ENCODE results near the gene TRIM59.

DNA sequence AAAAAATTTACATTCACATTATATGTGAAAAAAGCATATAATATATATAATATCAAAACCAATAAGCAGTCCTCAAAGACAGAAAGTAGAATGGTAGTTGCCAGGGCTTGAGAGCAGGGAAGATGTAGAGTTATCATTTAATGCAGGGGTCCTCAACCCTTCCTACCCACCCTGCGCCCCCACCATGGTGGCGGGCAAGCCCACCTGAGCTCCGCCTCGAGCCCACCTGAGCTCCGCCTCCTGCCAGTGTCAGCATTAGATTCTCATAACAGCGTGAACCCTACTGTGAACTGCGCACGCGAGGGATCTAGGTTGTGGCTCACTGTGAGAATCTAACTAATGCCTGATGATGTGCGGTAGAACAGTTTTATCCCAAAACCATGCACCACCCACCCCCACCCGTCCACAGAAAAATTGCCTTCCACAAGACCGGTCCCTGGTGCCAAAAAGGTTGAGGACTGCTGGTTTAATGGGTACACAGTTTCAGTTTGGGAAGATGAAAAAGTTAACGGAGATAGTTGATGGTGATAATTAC lies 3.0 kb downstream of the TRIM59 start:
- TF ChIP-seq CTCF (IDR thresholded peaks at IDR 0.05) (no peak), POLR2A (IDR thresholded peaks at IDR 0.05) (no peak)
